HEK293T (cell line): ENCODE results near the gene SH3BP4.

Experiments used
- CTCF ChIA-PET: fragments of 350-600 bp; formaldehyde crosslinking; extraction: SDS; loops from one replicate; lab custom pipeline; 2021; ENCODE audit warnings: antibody characterized with exemption, inconsistent platforms; lab: Yijun Ruan, JAX
- POLR2A ChIA-PET: fragments of 350-600 bp; formaldehyde crosslinking; extraction: SDS; loops from one replicate; lab custom pipeline; 2020; ENCODE audit warnings: antibody characterized with exemption, inconsistent platforms; lab: Yijun Ruan, JAX
- DNase-seq: peaks from one replicate; pipeline ENCODE4 v3.0.0; 2012; ENCODE audit warnings: mixed read lengths; ENCODE audit errors: extremely low spot score
- ARNT ChIP-seq: fragments of 450-650 bp; IDR thresholded peaks from 2 replicates; pipeline ENCODE4 v1.6.1; 2017; ENCODE audit warnings: mild to moderate bottlenecking
- BHLHE40 ChIP-seq: fragments of 450-650 bp; IDR thresholded peaks from 2 replicates; pipeline ENCODE4 v1.6.1; 2016; ENCODE audit warnings: mild to moderate bottlenecking, moderate library complexity, borderline replicate concordance
- CTBP1 ChIP-seq: fragments of 450-650 bp; IDR thresholded peaks from 2 replicates; pipeline ENCODE4 v1.6.1; 2016; ENCODE audit warnings: borderline replicate concordance
- ELF4 ChIP-seq: fragments of 450-650 bp; IDR thresholded peaks from 2 replicates; pipeline ENCODE4 v1.6.1; 2017; ENCODE audit warnings: antibody characterized with exemption
- FOXA1 ChIP-seq: fragments of 450-650 bp; IDR thresholded peaks from 2 replicates; pipeline ENCODE4 v1.6.1; 2016; ENCODE audit warnings: mild to moderate bottlenecking
- FOXK2 ChIP-seq: fragments of 450-650 bp; IDR thresholded peaks from 2 replicates; pipeline ENCODE4 v1.6.1; 2016; ENCODE audit warnings: mild to moderate bottlenecking
- FOXM1 ChIP-seq: fragments of 450-650 bp; IDR thresholded peaks from 2 replicates; pipeline ENCODE4 v1.6.1; 2017; ENCODE audit warnings: mild to moderate bottlenecking, borderline replicate concordance
- HDGF ChIP-seq: fragments of 450-650 bp; IDR thresholded peaks from 2 replicates; pipeline ENCODE4 v1.6.1; 2017; ENCODE audit warnings: antibody characterized with exemption, borderline replicate concordance
- L3MBTL2 ChIP-seq: fragments of 450-650 bp; conservative IDR thresholded peaks from 2 replicates; pipeline ENCODE4 v1.6.1; 2016; ENCODE audit warnings: mild to moderate bottlenecking
- LEF1 ChIP-seq: fragments of 450-650 bp; IDR thresholded peaks from 2 replicates; pipeline ENCODE4 v1.6.1; 2017; ENCODE audit warnings: mild to moderate bottlenecking, borderline replicate concordance
- NFRKB ChIP-seq: fragments of 450-650 bp; IDR thresholded peaks from 2 replicates; pipeline ENCODE4 v1.6.1; 2016; ENCODE audit warnings: mild to moderate bottlenecking, moderate library complexity
- PKNOX1 ChIP-seq: fragments of 450-650 bp; IDR thresholded peaks from 2 replicates; pipeline ENCODE4 v1.6.1; 2016
- SP1 ChIP-seq: fragments of 450-650 bp; IDR thresholded peaks from 2 replicates; pipeline ENCODE4 v1.6.1; 2017
- SUZ12 ChIP-seq: fragments of 450-650 bp; IDR thresholded peaks from 2 replicates; pipeline ENCODE4 v1.6.1; 2016; ENCODE audit warnings: mild to moderate bottlenecking
- TARDBP ChIP-seq: fragments of 450-650 bp; IDR thresholded peaks from 2 replicates; pipeline ENCODE4 v1.6.1; 2016
- ZNF384 ChIP-seq: fragments of 450-650 bp; IDR thresholded peaks from 2 replicates; pipeline ENCODE4 v1.6.1; 2016

Gene SH3BP4

GRCh38 chr2:235098736-235099494 lies 147.1 kb downstream of the SH3BP4 start:
- CTCF ChIA-PET, result interaction anchor here (0.7 to 1.1 kb wide), 3 partner anchors 11 to 552 kb away, joined by 3 read pairs; no protein-coding TSS in a partner anchor
- POLR2A ChIA-PET, result no interaction called here
- TF ChIP-seq ELF4 (no peak), TARDBP (no peak), NFRKB (no peak), BHLHE40 (no peak), ARNT (no peak), PKNOX1 (no peak), LEF1 (no peak), HDGF (no peak), ZNF384 (no peak), SUZ12 (no peak), FOXM1 (no peak), CTBP1 (no peak), FOXA1 (no peak), FOXK2 (no peak), SP1 (no peak), L3MBTL2 (no peak)
- DNase-seq, result no peak

DNA sequence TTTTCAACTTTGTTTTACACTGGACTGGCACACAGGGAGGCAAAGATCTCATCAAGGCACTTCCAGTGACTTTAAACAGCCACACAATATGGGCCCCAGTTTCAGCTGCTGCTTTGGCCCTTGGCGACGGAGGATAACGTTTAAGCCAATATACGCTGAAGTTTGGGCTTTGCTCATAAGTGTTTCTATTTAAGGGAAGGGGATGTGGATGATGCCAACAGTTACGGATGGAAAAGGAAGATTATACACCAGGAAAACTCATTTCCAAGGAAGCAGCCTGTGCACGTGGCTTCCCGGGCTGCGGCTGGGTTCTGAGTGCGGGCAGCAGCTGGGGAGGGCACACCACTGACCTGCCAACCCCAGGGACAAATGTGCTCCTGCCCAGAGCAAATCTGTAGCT lies 151.1 kb downstream of the SH3BP4 start:
- no peak for TF ChIP-seq FOXM1
- no peak for DNase-seq
- ChIA-PET CTCF (no interaction called here), POLR2A (no interaction called here)
